ENCODE measurements around the gene FAM78B.

Gene FAM78B

GRCh38 chr1:166151804-166152203 lies 15.0 kb downstream of the FAM78B start:
- Histone ChIP-seq H3K9me3 (no peaks in the 10 kb centered on the region), H3K27me3 (no peaks in the 10 kb centered on the region), H3K4me3 (ENCODE audit: low read depth, low read length) (no peak overlapping the region), H3K4me1 (no peaks in the 10 kb centered on the region), H3K36me3 (no peaks in the 10 kb centered on the region)
- DNase-seq, result no peak
- TF ChIP-seq, protein P1, sequence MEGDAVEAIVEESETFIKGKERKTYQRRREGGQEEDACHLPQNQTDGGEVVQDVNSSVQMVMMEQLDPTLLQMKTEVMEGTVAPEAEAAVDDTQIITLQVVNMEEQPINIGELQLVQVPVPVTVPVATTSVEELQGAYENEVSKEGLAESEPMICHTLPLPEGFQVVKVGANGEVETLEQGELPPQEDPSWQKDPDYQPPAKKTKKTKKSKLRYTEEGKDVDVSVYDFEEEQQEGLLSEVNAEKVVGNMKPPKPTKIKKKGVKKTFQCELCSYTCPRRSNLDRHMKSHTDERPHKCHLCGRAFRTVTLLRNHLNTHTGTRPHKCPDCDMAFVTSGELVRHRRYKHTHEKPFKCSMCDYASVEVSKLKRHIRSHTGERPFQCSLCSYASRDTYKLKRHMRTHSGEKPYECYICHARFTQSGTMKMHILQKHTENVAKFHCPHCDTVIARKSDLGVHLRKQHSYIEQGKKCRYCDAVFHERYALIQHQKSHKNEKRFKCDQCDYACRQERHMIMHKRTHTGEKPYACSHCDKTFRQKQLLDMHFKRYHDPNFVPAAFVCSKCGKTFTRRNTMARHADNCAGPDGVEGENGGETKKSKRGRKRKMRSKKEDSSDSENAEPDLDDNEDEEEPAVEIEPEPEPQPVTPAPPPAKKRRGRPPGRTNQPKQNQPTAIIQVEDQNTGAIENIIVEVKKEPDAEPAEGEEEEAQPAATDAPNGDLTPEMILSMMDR (IDR thresholded peaks at IDR 0.05; ENCODE audit: low read depth, low read length), result no peak

GRCh38 chr1:166145499-166145898 lies 21.3 kb downstream of the FAM78B start:
- H3K36me3 ChIP-seq, result no peaks in the 10 kb centered on the region

DNA sequence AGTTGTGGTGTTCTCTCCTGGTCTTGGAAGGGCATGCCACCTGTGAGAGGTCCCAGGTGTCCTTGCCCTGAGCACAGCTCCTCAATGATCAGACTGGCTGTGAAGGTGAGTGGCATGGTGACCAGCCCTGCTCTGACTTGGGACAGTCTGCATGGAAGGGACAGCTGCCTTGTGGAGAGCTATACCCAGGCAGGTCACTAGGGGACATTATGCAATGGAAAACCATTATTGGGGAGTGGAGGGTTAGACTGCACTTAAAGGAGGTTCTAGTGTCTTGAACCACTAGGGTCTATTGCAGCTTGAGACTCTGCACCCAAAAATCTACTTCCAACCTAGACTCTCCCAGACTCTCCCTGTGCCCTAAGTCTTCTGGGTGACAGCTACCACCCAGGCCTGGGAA lies 24.8 kb downstream of the FAM78B start:
- H3K27me3 ChIP-seq, result no peaks in the 10 kb centered on the region
- H3K4me3 ChIP-seq (ENCODE audit: low read depth, low read length), result no peak overlapping the region
- DNase-seq, result no peak
- H3K4me1 ChIP-seq, result peaks cover 1% of the 10 kb centered on the region
- H3K9me3 ChIP-seq, result no peaks in the 10 kb centered on the region
- no peaks in the 10 kb centered on the region for H3K36me3 ChIP-seq
- TF ChIP-seq, protein P1 (IDR thresholded peaks at IDR 0.05; ENCODE audit: low read depth, low read length), result no peak

More at GRCh38 chr1:166145499-166145898, 21.3 kb downstream of the FAM78B start:
- DNase-seq, result no peak
- no peaks in the 10 kb centered on the region for H3K4me1 ChIP-seq
- no peaks in the 10 kb centered on the region for H3K27me3 ChIP-seq
- TF ChIP-seq, protein P1 (IDR thresholded peaks at IDR 0.05; ENCODE audit: low read depth, low read length), result no peak
- no peaks in the 10 kb centered on the region for H3K9me3 ChIP-seq
- no peak overlapping the region for H3K4me3 ChIP-seq (ENCODE audit: low read depth, low read length)

GRCh38 chr1:166140251-166140650 lies 26.6 kb downstream of the FAM78B start:
- Histone ChIP-seq H3K4me1 (peaks cover 7% of the 10 kb centered on the region), H3K4me3 (ENCODE audit: low read depth, low read length) (no peak overlapping the region), H3K27me3 (no peaks in the 10 kb centered on the region), H3K36me3 (no peaks in the 10 kb centered on the region), H3K9me3 (no peaks in the 10 kb centered on the region)
- TF ChIP-seq, protein P1 (IDR thresholded peaks at IDR 0.05; ENCODE audit: low read depth, low read length), result no peak
- DNase-seq, result no peak

DNA sequence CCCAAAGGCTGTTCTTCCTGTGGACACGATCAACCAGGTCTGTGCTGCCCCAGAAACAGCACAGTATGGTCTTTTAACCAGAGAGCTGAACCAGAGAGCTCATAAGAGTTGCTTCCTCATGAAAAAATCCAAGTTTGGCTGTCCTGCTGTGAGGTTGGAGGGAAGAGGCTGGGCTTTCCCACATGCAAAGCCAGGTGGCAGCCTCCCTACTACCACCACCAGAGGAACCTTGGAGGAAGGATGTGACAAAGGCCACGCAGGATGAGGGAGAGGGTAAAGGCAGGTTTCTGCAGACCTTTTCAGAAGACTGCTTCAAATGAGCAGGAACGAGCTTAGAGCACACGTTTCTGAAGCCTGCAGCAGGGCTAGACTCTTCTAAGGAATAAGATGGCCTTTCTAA lies 27.1 kb downstream of the FAM78B start:
- peaks cover 7% of the 10 kb centered on the region for H3K4me1 ChIP-seq
- TF ChIP-seq, protein P1 (IDR thresholded peaks at IDR 0.05; ENCODE audit: low read depth, low read length), result no peak
- no peaks in the 10 kb centered on the region for H3K9me3 ChIP-seq
- no peak for DNase-seq
- H3K36me3 ChIP-seq, result no peaks in the 10 kb centered on the region
- H3K4me3 ChIP-seq (ENCODE audit: low read depth, low read length), result no peak overlapping the region
- H3K27me3 ChIP-seq, result no peaks in the 10 kb centered on the region

GRCh38 chr1:166136699-166137401 lies 30.0 kb downstream of the FAM78B start:
- Histone ChIP-seq H3K9me3 (no peaks in the 10 kb centered on the region), H3K4me1 (peaks cover 7% of the 10 kb centered on the region), H3K27me3 (no peaks in the 10 kb centered on the region), H3K36me3 (no peaks in the 10 kb centered on the region), H3K4me3 (ENCODE audit: low read depth, low read length) (no peak overlapping the region)
- DNase-seq, result no peak
- TF ChIP-seq, protein P1 (IDR thresholded peaks at IDR 0.05; ENCODE audit: low read depth, low read length), result no peak

Measured in BE2C (cell line).